22Rv1 (cell line): ENCODE results near the gene CNTN2.

ENCODE experiments used
- H3K27ac ChIP-seq: fragments of 450-650 bp; 2 replicates; pipeline ENCODE4 v1.5.1; 2017
- CTCF ChIP-seq: fragments of 450-650 bp; IDR thresholded peaks from 2 replicates; pipeline ENCODE4 v1.5.1; 2017; ENCODE audit warnings: mild to moderate bottlenecking
- ZFX ChIP-seq: fragments of 450-650 bp; IDR thresholded peaks from 2 replicates; pipeline ENCODE4 v1.6.1; 2017; ENCODE audit warnings: antibody characterized with exemption, borderline replicate concordance

CNTN2 gene

GRCh38 chr1:205061665-205062069 is 18.7 kb downstream of the CNTN2 start:
- TF ChIP-seq CTCF (peak; percentile 98), ZFX (no peak)

GRCh38 chr1:205062319-205062718 is 19.3 kb downstream of the CNTN2 start:
- TF ChIP-seq CTCF: no peak
- no peak for TF ChIP-seq ZFX
- no peak overlapping the region for H3K27ac ChIP-seq

More at GRCh38 chr1:205061665-205062069, 18.7 kb downstream of the CNTN2 start:
- no peak overlapping the region for H3K27ac ChIP-seq

GRCh38 chr1:205062895-205063294 is 19.9 kb downstream of the CNTN2 start:
- no peak overlapping the region for H3K27ac ChIP-seq
- TF ChIP-seq ZFX (no peak), CTCF (no peak)

GRCh38 chr1:205064301-205064700 is 21.3 kb downstream of the CNTN2 start:
- TF ChIP-seq ZFX: no peak
- no peak for TF ChIP-seq CTCF
- H3K27ac ChIP-seq: no peak overlapping the region

GRCh38 chr1:205064741-205065316 is 21.8 kb downstream of the CNTN2 start:
- no peak overlapping the region for H3K27ac ChIP-seq
- TF ChIP-seq CTCF (no peak), ZFX (no peak)

- TF ChIP-seq CTCF (no peak), ZFX (no peak)
- H3K27ac ChIP-seq: no peak overlapping the region
These were observed 22.7 kb downstream of the CNTN2 start for GRCh38 chr1:205065666-205066065.

- no peak overlapping the region for H3K27ac ChIP-seq
- TF ChIP-seq CTCF (peak; percentile 70), ZFX (no peak)
These were observed 23.3 kb downstream of the CNTN2 start for GRCh38 chr1:205066141-205066818.
